Psoas muscle (tissue), 8 donors: ENCODE measurements around the gene MYO1B. TPM values are rescaled to one million over a fixed set of nuclear protein-coding genes. Genes with fewer than 3 reads are reported as not detected.

Source experiments
- ATAC-seq, 4 donors: fragments of 200-7000 bp; cut with Tn5 transposase; one replicate each; pipeline ENCODE4 v1.9.1; 2020; ENCODE audit warnings: moderate library complexity in 3 of 4, mild to moderate bottlenecking in 2 of 4
- DNase-seq, 2 donors: peaks; one replicate each; pipeline ENCODE4 v3.0.0-alpha.2; 2020
- H3K27ac ChIP-seq: fragments of 200-600 bp; one replicate; pipeline ENCODE4 v1.8.0; 2022
- H3K27me3 ChIP-seq, 3 donors: fragments of 200-600 bp in 1 of 3; one replicate each; pipeline versions ENCODE4 v1.6.1 to v1.8.0; 2013 to 2022; ENCODE audit warnings: low read length in 2 of 3, mild to moderate bottlenecking in 2 of 3, moderate library complexity in 1 of 3; ENCODE audit not compliant: insufficient read depth in 3 of 3
- H3K36me3 ChIP-seq, 2 donors: fragments of 200-600 bp in 1 of 2; one replicate each; pipeline versions ENCODE4 v1.6.1 to v1.8.0; 2013 to 2022; ENCODE audit warnings: low read depth in 1 of 2, mild to moderate bottlenecking in 1 of 2, moderate library complexity in 1 of 2; ENCODE audit not compliant: insufficient read depth in 1 of 2
- H3K4me1 ChIP-seq: fragments of 200-600 bp; one replicate; pipeline ENCODE4 v1.8.0; 2022
- H3K4me3 ChIP-seq: fragments of 200-600 bp; one replicate; pipeline ENCODE4 v1.8.0; 2022; ENCODE audit warnings: mild to moderate bottlenecking
- H3K9me3 ChIP-seq: fragments of 200-600 bp; one replicate; pipeline ENCODE4 v1.8.0; 2022
- WGBS, 3 donors: extraction: QIAGEN DNeasy Blood & Tissue Kit; methylation state at CpG; one replicate each; pipeline versions ENCODE4 v1.1.6 to v1.1.7; 2013; 5-methylcytosine and 5-hydroxymethylcytosine counted together
- intact Hi-C, 2 donors: fragments of 100-400 bp; cut with DNase I; formaldehyde crosslinking; loops; one replicate each; pipeline versions ENCODE4 v1.11.0 to v1.14.2; 2022
- polyA plus RNA-seq, 3 donors: library from polyadenylated mRNA; stranded (reverse); fragments of 200-250 nt; gene quantifications; one replicate each; pipeline ENCODE4 v1.2.3, GENCODE V29; 2013
- total RNA-seq, 4 donors: library from RNA; stranded (reverse); fragmentation: NEBNext Ultra II Directional in 2 of 4; extraction: Animal tissue kit (Norgen Biotek cat#: 25700) in 2 of 4; gene quantifications; one replicate each; pipeline versions ENCODE4 v1.2.1 to v1.2.4, GENCODE V29; 2021 to 2023
- TF ChIP-seq, protein P1 (sequence below): fragments of 200-600 bp; IDR thresholded peaks from one replicate; pipeline ENCODE4 v1.8.0; 2022; ENCODE audit warnings: antibody characterized with exemption
- donor health status: healthy with polysubstance abuse.
- donor health status: DM: no; HTN: no; CAD: no; lungs with moderate emphysema.
- donor health status: Bipolar disorder and iron deficiency.
- donor health status: healthy.
- donor health status: DM: yes; HTN: yes; CAD: no.
- donor health status: DM: no; HTN: no; CAD: no.
- donor health status: DM: no; HTN: no; CAD: no.
- donor health status: DM: yes; HTN: yes; CAD: no.

MYO1B gene
- total and polyA plus RNA-seq, 7 donors, result 4.4 to 14.1 (median 7.9) TPM

DNA sequence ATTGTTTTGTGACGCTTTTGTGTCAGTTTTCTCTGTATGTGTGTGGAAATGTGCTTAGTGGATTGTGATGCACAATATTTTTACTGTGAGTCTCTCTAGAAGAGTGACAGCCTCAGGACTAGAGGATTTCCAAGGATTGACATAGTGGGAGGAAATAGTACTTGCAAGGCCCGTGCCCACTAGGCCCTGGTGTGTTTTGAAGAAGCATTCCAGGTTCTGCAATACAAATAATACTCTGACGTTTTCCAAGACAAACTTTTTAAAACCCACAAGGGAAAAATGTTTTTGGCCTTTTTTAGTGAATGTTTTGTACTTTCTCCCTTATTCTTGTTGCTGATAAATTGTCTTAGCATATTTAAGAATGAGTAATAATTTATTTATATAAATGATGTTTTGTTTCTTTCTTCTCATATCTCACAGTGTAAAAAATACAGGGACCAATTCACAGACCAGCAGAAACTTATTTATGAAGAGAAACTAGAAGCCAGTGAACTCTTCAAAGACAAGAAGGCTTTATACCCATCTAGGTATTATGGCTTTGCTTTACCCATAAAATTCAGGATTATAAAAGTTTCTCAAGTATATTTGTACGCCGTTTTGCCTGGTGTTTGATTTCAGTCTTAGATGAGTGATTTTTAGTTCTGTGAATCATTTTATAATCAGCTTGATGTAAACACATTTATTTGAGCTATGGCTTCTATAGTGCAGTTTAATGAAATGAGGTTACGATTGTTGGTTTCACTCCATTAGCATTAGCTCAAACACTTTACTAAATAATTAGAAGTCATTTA lies 165.6 kb downstream of the MYO1B start:
- TF ChIP-seq, protein P1, sequence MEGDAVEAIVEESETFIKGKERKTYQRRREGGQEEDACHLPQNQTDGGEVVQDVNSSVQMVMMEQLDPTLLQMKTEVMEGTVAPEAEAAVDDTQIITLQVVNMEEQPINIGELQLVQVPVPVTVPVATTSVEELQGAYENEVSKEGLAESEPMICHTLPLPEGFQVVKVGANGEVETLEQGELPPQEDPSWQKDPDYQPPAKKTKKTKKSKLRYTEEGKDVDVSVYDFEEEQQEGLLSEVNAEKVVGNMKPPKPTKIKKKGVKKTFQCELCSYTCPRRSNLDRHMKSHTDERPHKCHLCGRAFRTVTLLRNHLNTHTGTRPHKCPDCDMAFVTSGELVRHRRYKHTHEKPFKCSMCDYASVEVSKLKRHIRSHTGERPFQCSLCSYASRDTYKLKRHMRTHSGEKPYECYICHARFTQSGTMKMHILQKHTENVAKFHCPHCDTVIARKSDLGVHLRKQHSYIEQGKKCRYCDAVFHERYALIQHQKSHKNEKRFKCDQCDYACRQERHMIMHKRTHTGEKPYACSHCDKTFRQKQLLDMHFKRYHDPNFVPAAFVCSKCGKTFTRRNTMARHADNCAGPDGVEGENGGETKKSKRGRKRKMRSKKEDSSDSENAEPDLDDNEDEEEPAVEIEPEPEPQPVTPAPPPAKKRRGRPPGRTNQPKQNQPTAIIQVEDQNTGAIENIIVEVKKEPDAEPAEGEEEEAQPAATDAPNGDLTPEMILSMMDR, result no peak
- Histone ChIP-seq H3K9me3 (no peaks in the 10 kb centered on the region), H3K27ac (no peak overlapping the region), H3K4me1 (no peaks in the 10 kb centered on the region), H3K36me3 (peaks cover 0 to 4% of the 10 kb centered on the region in 2 donors), H3K4me3 (no peak overlapping the region), H3K27me3 (no peaks in the 10 kb centered on the region)
- no peak for ATAC-seq
- intact Hi-C loops, result no loop called here
- 68 to 77% (median 72%) methylated on average over 6 of the region's 6 CpGs for WGBS, 3 donors
- no peak for DNase-seq

DNA sequence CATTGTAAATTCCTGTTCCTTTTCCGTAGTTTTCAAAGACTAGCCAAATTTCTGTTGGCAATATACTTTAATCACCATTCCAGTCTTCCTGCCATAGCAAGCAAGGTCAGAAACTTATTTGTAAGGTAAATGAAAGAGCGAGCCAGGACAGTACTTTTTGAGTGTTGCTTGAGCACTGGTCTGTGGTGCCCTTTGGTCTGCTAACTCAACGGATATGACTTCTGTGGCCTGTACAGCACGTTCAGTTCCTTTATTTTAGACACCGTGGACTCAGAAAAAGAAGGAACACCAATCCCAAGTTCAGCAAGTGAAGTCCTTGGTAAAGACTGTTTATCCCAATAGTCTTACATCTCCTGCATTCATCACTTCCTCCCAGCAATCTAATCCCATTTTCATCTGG lies 166.3 kb downstream of the MYO1B start:
- H3K27ac ChIP-seq, result no peak overlapping the region
- 57 to 60% (median 58%) methylated on average over 5 of the region's 5 CpGs for WGBS, 3 donors
- DNase-seq (no peak), ATAC-seq (no peak)
- TF ChIP-seq, protein P1, result no peak
- H3K36me3 ChIP-seq, result peaks cover 0 to 4% of the 10 kb centered on the region in 2 donors
- H3K4me3 ChIP-seq, result no peak overlapping the region
- H3K4me1 ChIP-seq, result no peaks in the 10 kb centered on the region
- H3K27me3 ChIP-seq, result no peaks in the 10 kb centered on the region
- H3K9me3 ChIP-seq, result no peaks in the 10 kb centered on the region
- intact Hi-C loops, result no loop called here

DNA sequence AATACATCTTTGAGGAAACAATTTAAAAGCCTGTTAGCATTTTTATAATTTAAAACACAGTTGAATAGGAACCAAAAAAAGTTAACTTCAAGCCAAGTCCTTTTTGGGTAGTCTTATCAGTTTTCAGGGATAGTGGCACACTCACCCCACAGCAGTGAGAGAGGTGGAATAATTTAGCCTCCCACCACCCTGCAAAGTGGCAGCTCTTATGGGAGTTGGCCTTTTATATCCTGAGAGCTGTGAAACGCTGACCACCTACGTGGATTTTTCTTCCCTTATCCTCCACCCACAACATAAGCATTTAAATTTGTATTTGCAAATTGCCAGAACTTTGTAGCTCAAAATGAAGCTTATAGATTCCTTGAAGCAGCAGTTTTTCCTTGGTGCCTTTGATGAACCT lies 167.1 kb downstream of the MYO1B start:
- intact Hi-C loops, result no loop called here
- DNase-seq, result no peak
- H3K4me1 ChIP-seq, result no peaks in the 10 kb centered on the region
- peaks cover 0 to 4% of the 10 kb centered on the region in 2 donors for H3K36me3 ChIP-seq
- WGBS, 3 donors, result 74 to 81% (median 74%) methylated on average over 2 of the region's 2 CpGs
- ATAC-seq, result no peak
- H3K27ac ChIP-seq, result no peak overlapping the region
- H3K9me3 ChIP-seq, result no peaks in the 10 kb centered on the region
- H3K4me3 ChIP-seq, result no peak overlapping the region
- TF ChIP-seq, protein P1, result no peak
- H3K27me3 ChIP-seq, result no peaks in the 10 kb centered on the region

DNA sequence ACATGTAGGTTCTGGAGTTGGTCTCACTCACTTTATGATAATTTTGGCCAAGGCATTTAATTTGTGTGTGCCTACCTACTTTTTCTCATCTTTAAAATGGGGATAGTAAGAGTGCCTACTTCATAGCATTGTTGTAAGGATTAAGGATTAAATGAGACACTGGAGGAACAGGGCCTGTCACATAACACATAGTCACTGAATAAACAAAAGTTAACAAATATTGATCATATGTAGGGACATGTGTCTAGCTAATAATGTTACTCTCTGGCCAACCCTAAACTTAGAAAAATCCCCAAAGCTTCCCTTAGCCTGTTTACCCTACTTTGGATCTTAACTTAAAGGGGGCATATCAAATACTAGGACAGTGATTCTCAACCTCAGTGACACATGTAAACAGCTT lies 169.9 kb downstream of the MYO1B start:
- DNase-seq, result no peak
- no peaks in the 10 kb centered on the region for H3K27me3 ChIP-seq
- ATAC-seq, result no peak
- TF ChIP-seq, protein P1, result no peak
- H3K36me3 ChIP-seq, result peaks cover 0 to 4% of the 10 kb centered on the region in 2 donors
- no peak overlapping the region for H3K4me3 ChIP-seq
- no peaks in the 10 kb centered on the region for H3K9me3 ChIP-seq
- no peaks in the 10 kb centered on the region for H3K4me1 ChIP-seq
- H3K27ac ChIP-seq, result no peak overlapping the region
- intact Hi-C loops, result no loop called here

DNA sequence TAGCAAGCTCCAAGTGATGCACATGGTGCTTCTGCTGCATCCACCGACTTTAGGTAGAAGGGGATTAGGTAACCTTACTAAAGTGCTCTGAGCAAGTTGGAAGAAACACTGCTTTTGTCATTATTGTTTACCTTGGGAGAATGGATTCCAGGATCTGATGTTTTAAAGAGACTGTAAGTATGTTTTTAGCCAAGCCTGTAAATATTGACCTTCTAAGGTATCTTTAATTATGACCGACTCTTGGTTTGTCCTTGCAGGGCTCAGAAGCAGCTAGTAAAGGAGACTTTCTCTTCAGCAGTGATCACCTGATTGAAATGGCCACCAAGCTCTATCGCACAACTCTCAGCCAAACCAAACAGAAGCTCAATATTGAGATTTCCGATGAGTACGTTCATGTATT lies 170.7 kb downstream of the MYO1B start:
- intact Hi-C loops, result no loop called here
- Histone ChIP-seq H3K27me3 (no peaks in the 10 kb centered on the region), H3K36me3 (peaks cover 0 to 4% of the 10 kb centered on the region in 2 donors), H3K4me3 (no peak overlapping the region), H3K9me3 (no peaks in the 10 kb centered on the region), H3K4me1 (no peaks in the 10 kb centered on the region), H3K27ac (no peak overlapping the region)
- ATAC-seq (no peak), DNase-seq (no peak)
- TF ChIP-seq, protein P1, result no peak
- WGBS, 3 donors, result 95 to 98% (median 96%) methylated on average over 5 of the region's 5 CpGs
